CD4-positive, alpha-beta T cell (primary cell): ENCODE measurements around the gene PTPRE. TPM values are rescaled to one million over a fixed set of nuclear protein-coding genes. Genes with fewer than 3 reads are reported as not detected.
A peak's percentile ranks its signal among the peaks of the same experiment; 100 is the strongest.
"Not testable (repeated sequence)": the region's sequence is repeated elsewhere in the genome, so short reads cannot be mapped to it uniquely, and the experiment has no call there.

Experiments used
- ATAC-seq: fragments of 200-7000 bp; cut with Tn5 transposase; one replicate; pipeline ENCODE4 v1.10.0; 2022; ENCODE audit warnings: mild to moderate bottlenecking; ENCODE audit not compliant: poor library complexity
- CTCF ChIA-PET: fragments of 350-600 bp; sonication (Branson Sonifier 250); formaldehyde crosslinking; loops from one replicate; lab custom pipeline; 2021; ENCODE audit warnings: antibody characterized with exemption, inconsistent platforms; lab: Charles Lee
- POLR2A ChIA-PET: fragments of 350-600 bp; sonication (Branson Sonifier 250); formaldehyde crosslinking; loops from one replicate; lab custom pipeline; 2021; ENCODE audit warnings: antibody characterized with exemption, inconsistent platforms; lab: Charles Lee
- DNase-seq, 14 experiments: peaks; one replicate each; pipeline ENCODE4 v3.0.0-alpha.2; 2013 to 2020; ENCODE audit warnings: mixed read lengths in 2 of 14
- H3K27ac ChIP-seq, 2 donors: one replicate each; pipeline versions ENCODE4 v1.5.1 to v1.7.0; 2013; ENCODE audit warnings: low read length in 2 of 2, low read depth in 1 of 2, mild to moderate bottlenecking in 1 of 2
- H3K27me3 ChIP-seq, 2 experiments: 1 replicate in 1 of 2; 2 replicates in 1 of 2; pipeline versions ENCODE4 v1.6.1 to v1.7.0; 2013; ENCODE audit warnings: low read length in 2 of 2, control low read depth in 1 of 2, mild to moderate bottlenecking in 1 of 2, moderate library complexity in 1 of 2; ENCODE audit not compliant: insufficient read depth in 2 of 2, control insufficient read depth in 1 of 2
- H3K36me3 ChIP-seq: one replicate; pipeline ENCODE4 v1.6.1; 2013; ENCODE audit warnings: low read length, control low read depth; ENCODE audit not compliant: insufficient read depth
- H3K4me1 ChIP-seq: one replicate; pipeline ENCODE4 v1.6.1; 2013; ENCODE audit warnings: low read length, control low read depth; ENCODE audit not compliant: insufficient read depth
- H3K4me3 ChIP-seq: one replicate; pipeline ENCODE4 v1.5.1; 2013; ENCODE audit warnings: mild to moderate bottlenecking, low read length, moderate library complexity
- H3K9me3 ChIP-seq, 2 experiments: 1 replicate in 1 of 2; 2 replicates in 1 of 2; pipeline versions ENCODE4 v1.6.1 to v1.7.0; 2013; ENCODE audit warnings: low read length in 2 of 2, mild to moderate bottlenecking in 2 of 2, control low read depth in 1 of 2, moderate library complexity in 1 of 2; ENCODE audit not compliant: control insufficient read depth in 1 of 2, insufficient read depth in 1 of 2
- H3K27ac Mint-ChIP-seq: one replicate; pipeline ENCODE4 v1.8.0; 2020; ENCODE audit warnings: mixed read lengths
- H3K27me3 Mint-ChIP-seq: one replicate; pipeline ENCODE4 v1.8.0; 2021; ENCODE audit warnings: mixed read lengths
- H3K36me3 Mint-ChIP-seq: one replicate; pipeline ENCODE4 v1.8.0; 2021; ENCODE audit warnings: low read depth, mixed read lengths
- H3K4me1 Mint-ChIP-seq: one replicate; pipeline ENCODE4 v1.8.0; 2021; ENCODE audit warnings: low read depth, mixed read lengths
- H3K4me3 Mint-ChIP-seq: one replicate; pipeline ENCODE4 v1.8.0; 2020; ENCODE audit warnings: mild to moderate bottlenecking, mixed read lengths
- H3K9me3 Mint-ChIP-seq: one replicate; pipeline ENCODE4 v1.8.0; 2020; ENCODE audit warnings: mixed read lengths
- CTCF ChIP-seq: fragments of 200-600 bp; IDR thresholded peaks from one replicate; pipeline ENCODE4 v1.8.0; 2022; ENCODE audit warnings: antibody characterized with exemption, mild to moderate bottlenecking
- intact Hi-C, 2 experiments: fragments of 100-400 bp; cut with DNase I in 1 of 2; cut with micrococcal nuclease in 1 of 2; formaldehyde crosslinking; loops; one replicate each; pipeline versions ENCODE4 v1.15.1 to v1.9.0; 2023 to 2025; cut with DNase I, micrococcal nuclease
- total RNA-seq, 174 experiments: library from RNA in 2 of 174; stranded (reverse) in 2 of 174; gene quantifications; one replicate each; pipeline ENCODE4 v1.2.3 and lab custom pipeline; 2021 to 2026

Gene PTPRE
- total RNA-seq, 2 experiments from 2014 or later, result 47.6 to 55.1 TPM

- Histone ChIP-seq H3K9me3 (no peaks in the 10 kb centered on the region), H3K36me3 (no peaks in the 10 kb centered on the region), H3K4me1 (peaks cover 20% of the 10 kb centered on the region), H3K4me3 (no peak overlapping the region), H3K27me3 (peaks cover 0 to 2% of the 10 kb centered on the region in 2 experiments), H3K27ac (no peak overlapping the region)
- DNase-seq (no peak), ATAC-seq (no peak)
- TF ChIP-seq CTCF, result no peak
- H3K27ac Mint-ChIP-seq, result no peak overlapping the region
- POLR2A ChIA-PET, result no interaction called here
- peaks cover 4% of the 10 kb centered on the region for H3K27me3 Mint-ChIP-seq
- CTCF ChIA-PET, result interaction anchor here (0.7 kb wide), 1 partner anchor 43 kb away, joined by 3 read pairs; no protein-coding TSS in a partner anchor
- H3K4me3 Mint-ChIP-seq, result no peak overlapping the region
- H3K36me3 Mint-ChIP-seq, result no peaks in the 10 kb centered on the region
- intact Hi-C loops, result no loop called here
- H3K4me1 Mint-ChIP-seq, result peaks cover 26% of the 10 kb centered on the region
- H3K9me3 Mint-ChIP-seq, result no peaks in the 10 kb centered on the region
Observed at GRCh38 chr10:127989481-127990012, 82.6 kb downstream of the PTPRE start.

GRCh38 chr10:127990132-127990788 lies 83.4 kb downstream of the PTPRE start:
- H3K9me3 Mint-ChIP-seq, H3K27me3 ChIP-seq, intact Hi-C loops, H3K4me3 ChIP-seq, H3K36me3 ChIP-seq, H3K27ac Mint-ChIP-seq, H3K9me3 ChIP-seq, H3K27me3 Mint-ChIP-seq, H3K27ac ChIP-seq, H3K36me3 Mint-ChIP-seq: not testable (repeated sequence)
- ATAC-seq (peak; percentile 51), DNase-seq (peak in 6 of 14 experiments; percentile 7 to 44 (median 29))
- H3K4me1 ChIP-seq, result peaks cover 20% of the 10 kb centered on the region
- Mint-ChIP-seq H3K4me3 (peak overlapping the region; percentile 15), H3K4me1 (peaks cover 23% of the 10 kb centered on the region)
- POLR2A ChIA-PET, result interaction anchor here (1.1 kb wide), 1 partner anchor 58 kb away, joined by 3 read pairs; no protein-coding TSS in a partner anchor
- CTCF ChIA-PET, result interaction anchor here (0.7 to 1.7 kb wide), 2 partner anchors 21 to 43 kb away, joined by 3 to 7 read pairs; no protein-coding TSS in a partner anchor

GRCh38 chr10:127990846-127991542 lies 84.1 kb downstream of the PTPRE start:
- intact Hi-C loops, result no loop called here
- no peak for TF ChIP-seq CTCF
- H3K27me3 Mint-ChIP-seq, result peaks cover 4% of the 10 kb centered on the region
- peak overlapping the region; percentile 65 for H3K27ac Mint-ChIP-seq
- peaks cover 23% of the 10 kb centered on the region for H3K4me1 Mint-ChIP-seq
- H3K4me3 Mint-ChIP-seq, result peak overlapping the region; percentile 78
- ChIA-PET CTCF (interaction anchor here (0.7 to 1.7 kb wide), 2 partner anchors 20 to 84 kb away, joined by 3 to 7 read pairs; partner anchors contain the start of gene PTPRE), POLR2A (interaction anchor here (1.1 kb wide), 1 partner anchor 57 kb away, joined by 3 read pairs; no protein-coding TSS in a partner anchor)
- Histone ChIP-seq H3K4me3 (peak overlapping the region; percentile 33), H3K9me3 (no peaks in the 10 kb centered on the region), H3K4me1 (peaks cover 20% of the 10 kb centered on the region), H3K27me3 (peaks cover 0 to 2% of the 10 kb centered on the region in 2 experiments), H3K36me3 (no peaks in the 10 kb centered on the region), H3K27ac (no peak overlapping the region)
- H3K9me3 Mint-ChIP-seq, result no peaks in the 10 kb centered on the region
- DNase-seq (peak in 9 of 14 experiments; percentile 7 to 63 (median 24)), ATAC-seq (peak; percentile 69)
- no peaks in the 10 kb centered on the region for H3K36me3 Mint-ChIP-seq
